GM21723 (cell line): Measurements from ENCODE around the gene PCBD2.
A peak's percentile ranks its signal among the peaks of the same experiment; 100 is the strongest.
"Not testable (repeated sequence)": the region's sequence is repeated elsewhere in the genome, so short reads cannot be mapped to it uniquely, and the experiment has no call there.

ENCODE experiments used
- ATAC-seq: cut with Tn5 transposase; IDR thresholded peaks from one replicate; pipeline ENCODE4 v1.9.1; 2021; ENCODE audit warnings: mild to moderate bottlenecking, moderate library complexity; ENCODE audit not compliant: unreplicated experiment

The PCBD2 gene

GRCh38 chr5:134905246-134905996 is 490 bp downstream of the PCBD2 start:
- ATAC-seq: peak; percentile 32

- ATAC-seq: no peak
Observed at GRCh38 chr5:134906811-134907210, 1.9 kb downstream of the PCBD2 start.

- not testable (repeated sequence) for ATAC-seq
Observed at GRCh38 chr5:134910752-134911151, 5.8 kb downstream of the PCBD2 start.

- ATAC-seq: no peak
Observed at GRCh38 chr5:134911285-134912206, 6.6 kb downstream of the PCBD2 start.

DNA sequence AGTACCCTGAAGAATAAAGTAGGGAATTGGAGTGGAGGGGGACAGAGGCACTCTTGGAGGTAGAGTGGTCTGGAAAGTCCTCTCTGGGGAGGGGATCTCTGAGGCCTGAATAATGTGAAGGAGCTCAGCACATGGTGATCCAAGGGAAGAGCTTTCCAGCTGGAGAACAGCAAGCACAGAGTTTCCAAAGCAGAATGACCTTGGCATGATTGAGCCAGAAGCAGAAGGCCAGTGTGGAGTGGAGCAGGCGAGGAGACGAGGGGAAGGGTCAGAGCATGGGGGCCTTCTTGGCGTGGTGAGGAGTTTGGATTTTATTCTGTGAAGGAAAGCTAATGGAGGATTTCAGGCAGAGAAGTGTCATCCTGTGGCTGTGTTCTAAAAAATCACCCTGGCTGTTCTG is 8.3 kb downstream of the PCBD2 start:
- no peak for ATAC-seq

GRCh38 chr5:134913795-134914194 is 8.9 kb downstream of the PCBD2 start:
- ATAC-seq: no peak

GRCh38 chr5:134917070-134917815 is 12.3 kb downstream of the PCBD2 start:
- no peak for ATAC-seq

- no peak for ATAC-seq
Observed at GRCh38 chr5:134918861-134919260, 13.9 kb downstream of the PCBD2 start.

DNA sequence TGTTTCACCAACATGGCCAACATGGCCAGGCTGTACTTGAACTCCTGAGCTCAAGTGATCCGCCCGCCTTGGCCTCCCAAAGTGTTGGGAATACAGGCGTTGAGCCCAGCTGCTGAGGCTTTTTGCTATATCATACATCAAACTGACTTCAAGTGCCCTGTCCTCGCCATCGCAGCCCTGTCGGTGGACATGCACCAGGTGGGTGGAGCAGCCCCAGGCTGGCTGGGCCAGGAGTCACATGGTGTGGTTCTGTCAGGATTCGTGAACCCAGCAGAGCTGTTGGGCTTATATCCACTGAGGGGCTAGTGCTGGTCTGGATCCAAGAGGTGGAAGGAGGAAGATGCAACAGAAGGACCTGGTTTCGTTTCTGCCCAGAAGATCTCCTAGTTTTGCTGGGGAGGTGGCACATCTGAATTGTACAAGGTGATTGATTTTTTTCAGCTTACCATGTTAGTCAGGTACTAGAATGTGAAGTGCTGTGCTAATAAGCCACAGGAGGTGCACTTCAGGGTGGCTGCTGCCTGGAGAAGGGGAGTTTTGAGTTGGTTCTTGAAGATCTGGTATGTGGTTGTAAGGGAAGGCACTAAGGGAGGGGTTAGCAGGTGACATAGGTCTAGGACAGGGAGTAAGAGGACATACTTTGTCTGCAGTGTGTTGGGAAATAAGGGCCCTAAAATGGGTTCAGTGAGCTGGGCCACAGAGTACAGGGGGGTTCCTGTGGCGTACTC is 16.1 kb downstream of the PCBD2 start:
- ATAC-seq: no peak

DNA sequence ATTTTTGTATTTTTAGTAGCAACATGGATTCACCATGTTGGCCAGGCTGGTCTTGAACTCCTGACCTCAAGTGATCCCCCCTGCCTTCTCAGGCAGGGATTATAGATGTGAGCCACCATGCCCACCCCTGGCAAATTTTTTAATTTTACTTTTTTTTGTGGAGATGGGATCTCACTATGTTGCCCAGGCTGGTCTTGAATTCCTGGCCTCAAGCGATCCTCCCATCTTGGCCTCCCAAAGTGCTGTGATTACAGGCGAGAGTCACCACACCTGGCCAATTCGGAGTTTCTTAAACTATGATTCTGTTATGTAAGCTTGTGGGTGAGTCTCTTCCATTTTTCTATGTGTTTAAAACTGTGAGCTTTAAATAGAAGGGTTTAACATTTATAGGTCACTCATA is 27.6 kb downstream of the PCBD2 start:
- no peak for ATAC-seq

DNA sequence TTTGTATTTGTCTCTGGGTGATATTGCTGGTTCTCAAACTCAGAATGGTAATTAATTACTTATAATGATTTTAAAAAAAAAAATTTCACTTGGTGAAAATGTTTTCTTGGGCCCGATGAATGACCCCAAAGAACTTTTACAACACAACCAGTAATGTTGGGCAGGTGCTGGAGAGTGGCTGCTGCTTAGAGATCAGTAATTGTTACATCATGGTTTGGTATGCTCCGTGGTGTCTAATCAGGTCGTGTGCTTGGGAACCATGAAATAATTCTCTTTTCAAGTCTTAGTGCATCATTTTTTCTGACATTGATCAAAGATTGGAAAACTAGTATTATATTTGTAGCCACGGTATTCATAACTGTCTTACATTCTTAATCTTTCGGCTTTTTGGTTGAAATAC is 29.3 kb downstream of the PCBD2 start:
- no peak for ATAC-seq

- ATAC-seq: no peak
Observed at GRCh38 chr5:134935711-134936602, 31.0 kb downstream of the PCBD2 start.

- ATAC-seq: no peak
Observed at GRCh38 chr5:134937526-134937925, 32.6 kb downstream of the PCBD2 start.

- ATAC-seq: no peak
Observed at GRCh38 chr5:134938030-134938429, 33.1 kb downstream of the PCBD2 start.

DNA sequence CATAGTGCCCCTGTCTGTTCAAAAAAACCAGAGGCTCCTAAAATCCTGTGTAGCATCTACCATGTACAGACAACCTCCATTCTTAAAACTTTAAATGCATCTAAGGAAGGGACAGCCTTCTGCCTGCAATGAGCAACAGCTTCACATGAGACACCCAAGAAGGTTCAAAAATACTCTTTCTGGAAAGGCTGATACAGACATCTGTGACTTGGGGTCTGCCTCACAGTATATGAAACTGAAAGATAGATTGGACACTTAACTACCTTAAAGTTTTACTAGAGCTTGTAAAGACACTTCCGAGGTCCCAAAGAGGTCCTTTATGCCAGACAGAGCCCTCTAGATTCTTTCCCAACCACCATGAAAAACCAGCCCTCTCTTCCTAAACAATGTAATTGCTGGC is 34.6 kb downstream of the PCBD2 start:
- no peak for ATAC-seq

- no peak for ATAC-seq
Observed at GRCh38 chr5:134943547-134943946, 38.6 kb downstream of the PCBD2 start.

DNA sequence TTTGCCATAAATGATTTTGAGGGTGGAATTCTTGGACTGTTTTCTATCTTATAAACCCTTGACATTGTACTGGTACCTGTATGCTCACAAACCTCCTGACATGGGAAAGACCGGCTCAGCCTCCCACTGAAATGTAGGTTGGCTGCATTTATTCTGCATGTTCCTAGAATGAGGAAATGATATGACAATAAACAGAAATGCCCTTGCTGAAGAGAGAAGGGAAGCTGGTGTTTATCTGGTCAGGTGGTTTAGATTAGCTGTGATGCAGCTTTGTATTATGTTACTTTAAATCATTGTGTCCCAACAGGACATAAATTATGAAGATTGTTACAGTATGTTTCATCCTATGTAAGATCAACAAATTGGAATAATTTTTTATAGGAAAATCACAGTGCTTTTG is 39.7 kb downstream of the PCBD2 start:
- ATAC-seq: no peak

DNA sequence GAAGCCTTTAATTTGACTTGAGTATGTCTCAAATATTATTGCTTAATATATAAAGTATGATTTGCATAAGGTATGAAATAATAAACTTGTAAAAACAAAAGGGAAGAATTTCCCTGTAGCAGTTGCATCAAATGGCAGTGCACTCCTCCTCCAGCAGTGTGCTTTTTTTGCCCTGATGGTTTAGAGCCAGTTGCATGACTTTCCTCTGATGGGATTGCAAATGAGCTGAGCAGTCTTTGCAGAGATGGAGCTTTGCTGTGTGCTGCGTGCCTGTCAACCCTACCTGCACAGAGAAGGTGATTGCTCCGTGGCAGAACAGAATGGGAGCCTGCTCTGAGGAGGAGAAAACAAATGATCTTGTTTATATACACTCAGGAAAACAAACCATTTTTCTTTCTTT is 40.1 kb downstream of the PCBD2 start:
- ATAC-seq: no peak

DNA sequence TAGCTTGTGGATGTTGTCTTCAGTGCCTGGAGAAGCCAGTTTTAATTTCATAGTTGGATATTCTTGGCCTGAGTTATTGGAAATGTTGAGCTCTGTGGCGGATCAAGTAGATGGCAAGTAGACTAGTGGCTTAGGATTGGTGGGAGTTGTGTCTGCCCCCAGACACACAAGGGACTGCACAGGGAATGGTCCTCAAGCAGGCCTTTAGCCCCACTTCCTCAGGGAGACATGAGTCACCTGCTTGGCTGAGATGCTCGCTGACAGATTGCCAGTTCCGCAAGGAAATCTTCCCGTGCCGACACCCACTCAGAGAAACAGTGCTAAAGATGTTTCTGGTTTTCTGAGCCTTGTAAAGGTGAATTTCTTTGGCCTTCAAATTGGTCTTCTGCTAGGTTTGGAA is 44.0 kb downstream of the PCBD2 start:
- ATAC-seq: no peak

- ATAC-seq: no peak
Observed at GRCh38 chr5:134949316-134949715, 44.4 kb downstream of the PCBD2 start.
